Measurements from ENCODE around the gene FAM47E. TPM values are rescaled to one million over a fixed set of nuclear protein-coding genes. Genes with fewer than 3 reads are reported as not detected.

Gene FAM47E
- total and polyA plus RNA-seq, 7 donors: 1.7 to 6.0 (median 2.6) TPM

- peaks cover 0 to 19% (median 3%) of the 10 kb centered on the region in 4 donors for H3K36me3 ChIP-seq
- no peak overlapping the region for H3K4me3 ChIP-seq
- DNase-seq: no peak
- peaks cover 0 to 41% (median 29%) of the 10 kb centered on the region in 4 donors for H3K4me1 ChIP-seq
- TF ChIP-seq POLR2AphosphoS5 (IDR thresholded peaks at IDR 0.05) (no peak), POLR2A (IDR thresholded peaks at IDR 0.05) (no peak), EP300 (IDR thresholded peaks at IDR 0.05) (no peak)
- TF ChIP-seq, protein P1, sequence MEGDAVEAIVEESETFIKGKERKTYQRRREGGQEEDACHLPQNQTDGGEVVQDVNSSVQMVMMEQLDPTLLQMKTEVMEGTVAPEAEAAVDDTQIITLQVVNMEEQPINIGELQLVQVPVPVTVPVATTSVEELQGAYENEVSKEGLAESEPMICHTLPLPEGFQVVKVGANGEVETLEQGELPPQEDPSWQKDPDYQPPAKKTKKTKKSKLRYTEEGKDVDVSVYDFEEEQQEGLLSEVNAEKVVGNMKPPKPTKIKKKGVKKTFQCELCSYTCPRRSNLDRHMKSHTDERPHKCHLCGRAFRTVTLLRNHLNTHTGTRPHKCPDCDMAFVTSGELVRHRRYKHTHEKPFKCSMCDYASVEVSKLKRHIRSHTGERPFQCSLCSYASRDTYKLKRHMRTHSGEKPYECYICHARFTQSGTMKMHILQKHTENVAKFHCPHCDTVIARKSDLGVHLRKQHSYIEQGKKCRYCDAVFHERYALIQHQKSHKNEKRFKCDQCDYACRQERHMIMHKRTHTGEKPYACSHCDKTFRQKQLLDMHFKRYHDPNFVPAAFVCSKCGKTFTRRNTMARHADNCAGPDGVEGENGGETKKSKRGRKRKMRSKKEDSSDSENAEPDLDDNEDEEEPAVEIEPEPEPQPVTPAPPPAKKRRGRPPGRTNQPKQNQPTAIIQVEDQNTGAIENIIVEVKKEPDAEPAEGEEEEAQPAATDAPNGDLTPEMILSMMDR (IDR thresholded peaks at IDR 0.05): no peak
- H3K9me3 ChIP-seq: no peaks in the 10 kb centered on the region
- H3K27me3 ChIP-seq: no peaks in the 10 kb centered on the region
- H3K27ac ChIP-seq: no peak overlapping the region
- WGBS, 2 donors: 44 to 73% methylated on average over 3 of the region's 3 CpGs
- intact Hi-C loops (cut with DNase I): loop anchor here (5.0 to 10.0 kb wide), 3 partner anchors 108 to 165 kb away; partner anchors contain the start of genes CCDC158 and NUP54
Observed at GRCh38 chr4:76309939-76310550, 58.5 kb downstream of the FAM47E start.

GRCh38 chr4:76310683-76311082, 59.2 kb downstream of the FAM47E start:
- intact Hi-C loops (cut with DNase I): no loop called here
- Histone ChIP-seq H3K27ac (no peak overlapping the region), H3K4me3 (no peak overlapping the region), H3K9me3 (no peaks in the 10 kb centered on the region), H3K4me1 (peaks cover 0 to 34% (median 22%) of the 10 kb centered on the region in 4 donors), H3K36me3 (peaks cover 0 to 19% (median 3%) of the 10 kb centered on the region in 4 donors), H3K27me3 (no peaks in the 10 kb centered on the region)
- 82 to 86% methylated on average over 4 of the region's 4 CpGs for WGBS, 2 donors
- DNase-seq: no peak
- no peak for TF ChIP-seq POLR2AphosphoS5 (IDR thresholded peaks at IDR 0.05)
- no peak for TF ChIP-seq EP300 (IDR thresholded peaks at IDR 0.05)
- TF ChIP-seq, protein P1 (IDR thresholded peaks at IDR 0.05): no peak
- no peak for TF ChIP-seq POLR2A (IDR thresholded peaks at IDR 0.05)

- Histone ChIP-seq H3K9me3 (peaks cover 0 to 3% (median 0%) of the 10 kb centered on the region in 4 donors), H3K4me1 (peaks cover 0 to 31% (median 21%) of the 10 kb centered on the region in 4 donors), H3K27ac (no peak overlapping the region), H3K27me3 (no peaks in the 10 kb centered on the region), H3K4me3 (no peak overlapping the region), H3K36me3 (peaks cover 0 to 19% (median 3%) of the 10 kb centered on the region in 4 donors)
- 27 to 43% methylated on average over 1 of the region's 1 CpG for WGBS, 2 donors
- TF ChIP-seq POLR2AphosphoS5 (IDR thresholded peaks at IDR 0.05) (no peak), EP300 (IDR thresholded peaks at IDR 0.05) (no peak), POLR2A (IDR thresholded peaks at IDR 0.05) (no peak)
- TF ChIP-seq, protein P1 (IDR thresholded peaks at IDR 0.05): no peak
- no peak for DNase-seq
- intact Hi-C loops (cut with DNase I): no loop called here
Observed at GRCh38 chr4:76311896-76312331, 60.4 kb downstream of the FAM47E start.

DNA sequence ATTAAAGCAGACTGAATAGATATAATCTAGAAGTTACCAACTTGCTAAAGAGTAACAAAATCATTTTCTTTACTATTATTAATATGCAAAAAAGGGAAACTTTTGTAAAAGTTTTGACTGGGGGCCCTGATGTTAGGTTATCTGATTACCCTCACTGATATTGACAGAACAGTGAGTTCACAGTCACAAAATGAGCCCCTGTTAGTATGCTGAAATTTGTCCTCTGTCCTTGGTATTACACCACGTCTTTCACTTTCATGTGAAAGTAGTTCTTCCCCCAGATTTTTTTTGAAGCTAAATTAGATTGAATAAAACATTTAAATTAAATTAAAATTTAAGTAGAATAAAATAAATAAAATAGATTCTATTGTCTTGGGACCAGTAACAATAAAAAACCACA, 60.9 kb downstream of the FAM47E start:
- 32 to 62% methylated on average over 1 of the region's 1 CpG for WGBS, 2 donors
- H3K4me1 ChIP-seq: peaks cover 0 to 28% (median 18%) of the 10 kb centered on the region in 4 donors
- peaks cover 0 to 3% (median 0%) of the 10 kb centered on the region in 4 donors for H3K9me3 ChIP-seq
- TF ChIP-seq POLR2AphosphoS5 (IDR thresholded peaks at IDR 0.05) (no peak), EP300 (IDR thresholded peaks at IDR 0.05) (no peak), POLR2A (IDR thresholded peaks at IDR 0.05) (no peak)
- TF ChIP-seq, protein P1 (IDR thresholded peaks at IDR 0.05): no peak
- DNase-seq: no peak
- peaks cover 0 to 19% (median 3%) of the 10 kb centered on the region in 4 donors for H3K36me3 ChIP-seq
- H3K27ac ChIP-seq: no peak overlapping the region
- H3K27me3 ChIP-seq: no peaks in the 10 kb centered on the region
- intact Hi-C loops (cut with DNase I): no loop called here
- no peak overlapping the region for H3K4me3 ChIP-seq
